ENCODE data around the gene EHHADH. TPM values are rescaled to one million over a fixed set of nuclear protein-coding genes. Genes with fewer than 3 reads are reported as not detected.

The EHHADH gene
- total and polyA plus RNA-seq, 4 donors, result 44.3 to 378 (median 94.9) TPM

GRCh38 chr3:185283374-185283935 is 29.6 kb upstream of the EHHADH start:
- Histone ChIP-seq H3K27ac (ENCODE audit: low read depth in 1 of 2, low read length in 2 of 2) (peak overlapping the region in 1 of 2 donors; percentile 71), H3K4me1 (ENCODE audit: control insufficient read depth in 4 of 4, insufficient read depth in 4 of 4, low read length in 3 of 4) (peaks cover 4 to 18% (median 11%) of the 10 kb centered on the region in 4 donors), H3K36me3 (ENCODE audit: control insufficient read depth in 4 of 4, insufficient read depth in 3 of 4, low read depth in 1 of 4, low read length in 3 of 4) (no peaks in the 10 kb centered on the region), H3K9me3 (ENCODE audit: control insufficient read depth in 4 of 4, low read length in 3 of 4) (no peaks in the 10 kb centered on the region), H3K4me3 (ENCODE audit: low read depth in 1 of 3, low read length in 3 of 3) (peak overlapping the region; percentile 65 to 99 (median 90)), H3K9ac (ENCODE audit: low read depth in 1 of 2, low read length in 2 of 2) (peak overlapping the region in 1 of 2 donors; percentile 28), H3K27me3 (ENCODE audit: control insufficient read depth in 4 of 4, insufficient read depth in 4 of 4, low read length in 3 of 4) (no peaks in the 10 kb centered on the region)
- 55% methylated on average over 9 of the region's 9 CpGs for WGBS
- no peak for DNase-seq (ENCODE audit: low spot score)
- TF ChIP-seq JUND (IDR thresholded peaks at IDR 0.05) (no peak), RXRA (IDR thresholded peaks at IDR 0.05) (no peak), HNF4G (IDR thresholded peaks at IDR 0.05) (no peak), FOXA1 (IDR thresholded peaks at IDR 0.05) (no peak), REST (IDR thresholded peaks at IDR 0.05) (no peak), RAD21 (IDR thresholded peaks at IDR 0.05) (no peak), SP1 (IDR thresholded peaks at IDR 0.05) (no peak), CTCF (IDR thresholded peaks at IDR 0.05; ENCODE audit: low read depth, low read length, missing input control) (no peak), YY1 (IDR thresholded peaks at IDR 0.05) (no peak), NR2F2 (IDR thresholded peaks at IDR 0.05) (no peak), TAF1 (conservative IDR thresholded peaks at IDR 0.05) (no peak), ATF3 (IDR thresholded peaks at IDR 0.05) (no peak), HNF4A (conservative IDR thresholded peaks at IDR 0.05) (no peak), FOXA2 (IDR thresholded peaks at IDR 0.05) (no peak), MAX (IDR thresholded peaks at IDR 0.05) (no peak), EGR1 (IDR thresholded peaks at IDR 0.05; ENCODE audit: low read depth in 2 of 2) (no peak), GABPA (IDR thresholded peaks at IDR 0.05 in 1 of 2, conservative IDR thresholded peaks at IDR 0.05 in 1 of 2) (no peak), ZBTB33 (IDR thresholded peaks at IDR 0.05) (no peak)
